COLO829 (cell line): ENCODE data around the gene TMC7.

ENCODE experiments used
- DNase-seq: peaks from one replicate; pipeline ENCODE4 v3.0.0; 2012; ENCODE audit warnings: low spot score

The TMC7 gene

DNA sequence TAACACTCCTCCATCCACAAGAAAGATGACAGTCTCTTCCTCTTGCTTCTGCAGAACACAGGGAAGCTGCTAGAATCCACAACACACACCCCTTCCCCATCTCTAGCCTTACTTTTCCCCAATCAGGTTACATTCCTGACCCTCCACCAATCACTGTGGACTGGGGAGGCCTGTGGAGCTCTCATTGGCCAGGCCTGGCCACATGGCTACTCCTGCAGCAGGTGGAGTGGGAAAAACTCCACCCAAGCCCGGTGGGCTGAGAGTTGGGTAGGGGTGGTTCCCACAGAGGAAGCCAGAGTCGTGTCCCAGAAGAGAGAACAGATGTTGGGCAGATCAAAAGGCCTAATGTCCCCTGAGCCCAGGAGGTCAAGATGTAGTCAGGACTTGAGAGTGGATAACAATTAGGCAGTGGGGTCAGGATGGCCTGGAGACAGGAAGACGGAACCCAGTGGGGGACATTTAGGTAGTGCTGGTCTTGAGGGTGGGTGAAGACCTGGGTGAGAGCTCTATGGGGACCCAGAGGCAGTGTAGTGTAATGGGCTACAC, 105.7 kb downstream of the TMC7 start:
- DNase-seq, result no peak

DNA sequence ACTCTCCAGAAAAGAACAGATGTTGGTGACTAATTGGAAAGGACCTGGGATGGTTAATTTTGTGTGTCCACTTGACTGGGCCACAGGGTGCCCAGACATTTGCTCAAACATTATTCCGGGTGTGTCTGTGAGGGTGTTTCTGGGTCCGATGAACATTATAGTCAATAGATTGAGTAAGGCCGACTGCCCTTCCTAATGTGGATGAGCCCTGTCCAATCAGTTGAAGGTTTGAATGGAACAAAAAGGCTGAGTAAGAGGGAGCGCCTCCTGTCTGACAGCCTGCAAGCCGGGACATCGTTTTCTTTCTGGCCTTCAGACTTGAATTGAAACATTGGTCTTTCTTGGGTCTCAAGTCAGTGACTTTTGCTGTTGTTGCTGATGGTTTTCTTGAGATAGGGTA, 107.2 kb downstream of the TMC7 start:
- DNase-seq, result no peak

DNA sequence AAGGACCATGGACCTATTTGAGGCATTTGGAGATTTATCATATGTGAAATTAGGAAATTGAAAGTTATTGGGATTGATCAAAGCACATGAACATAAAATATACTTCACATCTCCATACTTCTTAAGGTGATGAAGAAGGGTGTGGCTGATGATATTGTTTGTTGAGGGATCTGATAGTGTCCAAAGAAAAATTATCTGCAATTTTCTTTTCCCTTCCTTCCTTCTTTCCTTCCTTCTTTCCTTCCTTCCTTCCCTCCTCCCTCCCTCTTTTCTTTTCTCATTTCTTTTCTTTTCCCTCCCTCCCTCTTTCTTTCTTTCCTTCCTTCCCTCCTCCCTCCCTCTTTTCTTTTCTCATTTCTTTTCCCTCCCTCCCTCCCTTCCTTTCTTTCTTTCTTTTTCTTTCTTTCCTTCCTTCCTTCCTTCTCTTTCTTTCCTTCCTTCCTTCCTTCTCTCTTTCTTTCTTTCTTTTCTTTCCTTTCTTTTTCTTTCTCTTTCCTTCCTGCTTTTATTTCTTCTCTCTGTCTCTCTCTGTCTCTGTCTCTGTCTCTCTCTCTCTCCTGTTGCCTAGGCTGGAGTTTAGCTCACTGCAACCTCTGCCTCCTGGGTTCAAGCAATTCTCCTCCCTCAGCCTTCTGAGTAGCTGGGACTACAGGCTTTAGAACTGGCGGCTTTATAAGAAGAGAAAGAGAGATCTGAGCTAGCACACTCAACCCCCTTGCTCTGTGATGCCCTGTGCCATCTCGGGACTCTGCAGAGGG, 109.1 kb downstream of the TMC7 start:
- DNase-seq, result no peak

DNA sequence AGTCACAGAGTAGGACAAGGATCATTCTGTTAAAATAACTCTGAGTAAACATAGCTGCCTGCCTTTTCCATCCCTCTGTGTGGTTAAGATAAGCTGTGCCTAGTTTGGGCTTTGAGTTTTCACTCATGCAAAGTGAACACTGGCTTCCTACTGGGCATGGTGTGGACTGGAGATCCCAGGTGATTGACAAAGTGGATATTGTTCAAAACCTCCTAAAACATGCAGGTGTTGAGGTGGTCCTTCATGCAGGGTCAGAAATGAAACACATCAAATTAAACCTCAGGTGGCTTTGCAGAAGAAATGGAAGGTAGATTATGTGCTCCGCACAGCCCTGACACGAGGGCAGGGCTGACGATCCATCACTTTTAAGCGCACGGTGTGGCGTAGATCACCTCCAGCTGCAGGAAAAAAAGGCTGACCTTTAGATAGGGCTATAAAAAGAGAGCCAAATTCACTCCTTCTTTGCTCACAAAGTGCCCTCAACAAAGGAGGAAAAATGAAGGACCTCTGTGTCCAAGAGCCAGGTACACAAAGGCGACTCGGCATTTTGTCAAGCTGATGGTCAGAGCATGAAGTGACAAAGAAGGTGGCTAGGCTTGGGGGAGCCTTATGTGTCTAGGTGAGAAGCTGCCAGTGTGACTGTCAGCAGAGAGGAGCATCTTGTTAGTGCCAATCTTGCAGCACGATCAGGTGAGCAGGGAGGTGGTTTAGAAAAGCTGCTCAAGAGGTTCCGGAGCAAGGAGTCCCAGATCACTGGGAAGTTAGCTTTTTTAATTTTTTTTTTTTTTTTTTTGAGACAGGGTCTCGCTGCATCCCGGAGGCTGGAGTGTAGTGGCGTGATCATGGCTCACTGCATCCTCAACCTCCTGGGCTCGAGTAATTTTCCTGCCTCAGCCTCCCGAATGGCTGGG, 110.2 kb downstream of the TMC7 start:
- no peak for DNase-seq

DNA sequence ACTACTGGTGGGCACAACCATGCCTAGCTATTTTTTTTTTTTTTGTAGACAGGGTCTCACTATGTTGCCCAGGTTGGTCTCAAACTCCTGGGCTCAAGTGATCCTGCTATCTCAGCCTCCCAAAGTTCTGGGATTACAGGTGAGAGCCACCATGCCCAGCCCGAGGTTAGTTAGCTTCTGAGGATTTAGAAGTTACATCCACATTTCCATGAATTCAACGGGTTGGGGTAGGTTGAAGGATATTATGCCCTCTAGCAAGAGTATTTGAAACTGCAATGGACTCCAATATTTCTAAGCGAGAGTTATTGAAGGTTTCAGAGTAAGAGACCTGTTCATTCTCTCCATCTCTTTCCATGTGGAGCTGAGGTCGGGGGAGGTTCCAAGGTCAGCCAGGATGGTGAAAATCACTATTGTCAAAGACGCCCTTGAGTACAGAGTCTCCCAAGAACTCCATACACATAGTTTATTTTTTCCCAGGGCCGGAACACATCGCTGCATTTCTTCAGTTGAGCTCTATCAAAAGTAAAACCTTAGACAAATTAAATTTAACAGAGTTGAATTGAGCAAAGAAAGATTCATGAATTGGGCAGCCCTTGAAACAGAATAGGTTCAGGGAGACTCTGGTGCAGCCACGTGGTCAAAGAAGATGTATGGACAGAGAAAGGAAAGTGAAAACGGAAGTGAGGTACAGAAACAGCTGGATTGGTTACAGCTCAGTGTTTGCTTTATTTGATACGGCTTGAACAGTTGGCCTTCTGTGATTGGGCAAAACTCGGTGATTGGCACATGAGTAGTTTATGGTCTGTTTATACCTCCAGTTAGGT, 111.0 kb downstream of the TMC7 start:
- DNase-seq, result no peak

DNA sequence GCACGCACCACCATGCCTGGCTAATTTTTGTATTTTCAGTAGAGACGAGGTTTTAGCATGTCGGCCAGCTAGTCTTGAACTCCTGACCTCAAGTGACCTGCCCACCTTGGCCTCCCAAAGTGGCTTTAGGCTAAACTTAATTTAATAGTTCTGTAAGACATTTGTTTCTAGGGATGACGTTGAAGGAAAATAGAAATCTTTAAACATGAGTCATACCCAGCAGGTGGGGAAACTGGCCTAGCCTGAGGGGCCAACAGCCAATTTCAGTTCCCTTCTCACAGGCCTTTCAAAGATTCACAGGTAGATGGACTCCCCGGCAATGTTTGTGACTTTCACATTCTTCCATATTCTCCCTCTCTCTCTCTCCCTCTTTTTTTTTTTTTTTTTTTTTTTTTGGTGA, 111.9 kb downstream of the TMC7 start:
- DNase-seq, result no peak

DNA sequence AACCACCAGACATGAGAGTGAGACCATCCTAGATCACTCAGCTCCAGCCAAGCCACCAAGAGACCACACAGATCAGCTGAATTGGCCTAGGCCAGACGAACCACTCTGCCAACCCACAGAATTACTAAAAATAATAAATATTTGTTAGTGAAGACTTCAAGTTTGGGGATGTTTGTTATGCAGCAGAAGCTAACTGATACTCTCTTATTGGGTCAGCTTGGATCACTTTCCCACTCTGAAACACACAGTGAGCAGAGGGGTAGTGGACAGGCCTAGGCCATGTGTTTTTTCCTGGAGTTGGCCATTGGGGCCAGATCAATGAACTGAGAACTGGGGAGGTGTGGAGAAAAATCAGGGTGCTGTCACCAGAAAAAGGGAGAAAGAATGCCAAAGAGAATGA, 114.4 kb downstream of the TMC7 start:
- DNase-seq, result no peak

DNA sequence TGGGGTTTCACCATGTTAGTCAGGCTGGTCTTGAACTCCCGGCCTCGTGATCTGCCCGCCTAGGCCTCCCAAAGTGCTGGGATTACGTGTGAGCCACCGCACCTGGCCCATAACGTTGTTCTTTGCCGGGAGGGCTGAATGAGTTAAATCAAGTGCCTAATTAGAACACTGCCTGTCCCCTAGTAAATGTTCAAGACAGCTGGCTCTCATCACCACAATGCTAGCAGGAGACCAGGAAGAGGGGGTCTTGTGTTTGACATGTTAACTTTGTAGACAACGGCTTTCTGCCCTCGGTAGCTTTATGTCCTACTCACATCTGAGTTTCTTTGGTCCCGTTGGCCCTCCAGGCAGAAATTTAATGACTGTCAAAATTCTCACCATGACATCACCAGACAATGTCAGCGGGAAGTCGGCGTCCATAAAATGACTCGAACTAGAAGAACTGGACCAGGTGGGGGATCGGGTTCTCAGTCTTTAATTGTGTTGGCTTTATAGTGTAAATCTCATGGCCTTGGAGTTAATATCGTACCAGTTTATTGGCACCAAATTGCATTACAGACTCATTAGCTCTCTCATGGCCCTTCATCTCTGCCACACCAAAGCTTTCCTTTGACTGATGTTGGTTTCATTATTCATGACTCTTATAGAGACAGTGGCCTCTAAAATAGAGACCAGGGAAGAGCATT, 118.6 kb downstream of the TMC7 start:
- DNase-seq, result no peak

DNA sequence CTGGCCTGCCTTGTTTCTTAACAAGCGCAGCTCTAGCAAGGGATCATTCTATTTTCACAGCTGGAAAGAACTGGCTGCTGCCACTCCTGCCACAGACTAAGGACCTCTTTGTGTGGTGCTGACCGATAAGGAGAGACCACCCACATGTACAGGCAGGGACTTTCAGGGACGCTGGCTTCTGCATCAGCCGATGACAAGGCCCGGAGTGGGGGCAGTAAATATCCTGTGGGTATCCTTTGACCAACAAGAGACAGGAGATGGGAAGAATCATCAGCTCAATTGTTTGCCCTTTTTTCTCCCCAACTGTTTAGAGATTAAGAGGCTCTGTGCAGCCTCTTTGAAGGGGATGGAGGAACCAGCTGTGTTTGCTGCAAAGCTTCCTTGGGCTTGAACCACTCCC, 120.9 kb downstream of the TMC7 start:
- no peak for DNase-seq

DNA sequence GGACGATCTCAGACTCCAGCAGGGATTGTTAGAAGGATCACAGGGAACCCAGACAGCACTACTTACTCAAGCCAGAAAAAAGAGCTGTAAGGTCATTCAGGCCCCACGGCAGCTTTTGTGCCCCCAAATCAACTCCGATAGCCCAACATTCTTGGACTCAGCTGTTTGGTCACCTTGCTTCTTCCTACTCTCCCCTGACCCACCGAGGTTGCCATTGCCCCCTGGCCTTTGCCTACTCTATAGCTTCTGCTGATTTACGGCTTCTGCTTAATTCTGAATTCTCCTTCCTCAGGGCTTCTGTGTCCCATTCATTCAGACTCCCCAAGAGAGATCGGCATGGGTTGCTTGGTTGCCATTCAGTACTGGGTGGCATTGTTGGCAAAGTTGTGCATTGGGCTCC, 121.4 kb downstream of the TMC7 start:
- no peak for DNase-seq

DNA sequence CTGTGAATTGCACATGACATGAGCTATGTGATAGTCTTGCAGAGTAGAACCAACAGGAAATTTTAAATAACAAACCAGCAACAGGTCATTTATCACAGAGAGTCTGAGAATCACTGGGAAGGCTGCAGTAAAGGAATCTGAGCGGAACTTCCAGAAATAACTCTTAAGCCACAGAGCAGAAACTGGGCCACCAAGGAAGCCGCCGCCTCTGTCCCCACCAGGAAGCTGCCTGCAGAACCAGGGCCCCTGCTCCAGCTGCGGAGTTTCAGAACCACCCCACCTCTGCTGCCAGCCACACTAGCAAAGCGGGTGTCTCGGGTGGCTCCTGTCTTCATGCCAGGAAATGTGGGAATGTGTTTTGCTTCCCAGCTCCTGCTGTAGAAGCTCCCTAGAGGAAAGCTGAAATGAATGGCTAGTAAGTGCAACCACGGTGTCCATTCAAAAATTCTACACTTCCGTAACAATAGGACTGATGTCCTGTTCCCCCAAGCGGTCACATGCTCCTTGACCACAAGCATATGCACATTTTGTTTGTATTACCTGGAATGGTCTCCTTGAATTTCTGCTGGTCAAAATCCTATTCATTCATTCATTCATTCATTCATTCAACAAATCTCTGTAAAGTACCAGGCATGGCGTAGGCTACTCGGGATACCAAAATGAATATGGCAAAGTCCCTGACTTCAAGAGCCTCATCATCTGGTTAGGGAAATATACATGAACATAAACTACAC, 122.3 kb downstream of the TMC7 start:
- DNase-seq, result no peak

DNA sequence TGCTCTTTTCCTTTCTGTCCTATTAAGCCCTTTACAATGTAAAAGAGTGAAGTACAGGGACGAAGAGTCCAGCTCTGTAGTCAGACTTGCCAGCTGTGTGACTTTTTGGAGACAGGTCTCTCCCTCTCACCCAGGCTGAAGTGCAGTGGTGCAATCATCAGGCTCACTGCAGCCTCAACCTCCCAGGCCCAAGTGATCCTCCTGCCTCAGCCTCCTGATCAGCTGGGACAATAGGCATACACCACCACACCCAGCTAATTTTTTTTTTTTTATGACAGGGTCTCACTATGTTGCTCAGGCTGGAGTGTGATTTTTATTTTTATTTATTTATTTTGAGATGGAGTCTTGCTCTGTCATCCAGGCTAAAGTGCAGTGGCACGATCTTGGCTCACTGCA, 122.9 kb downstream of the TMC7 start:
- DNase-seq, result no peak

DNA sequence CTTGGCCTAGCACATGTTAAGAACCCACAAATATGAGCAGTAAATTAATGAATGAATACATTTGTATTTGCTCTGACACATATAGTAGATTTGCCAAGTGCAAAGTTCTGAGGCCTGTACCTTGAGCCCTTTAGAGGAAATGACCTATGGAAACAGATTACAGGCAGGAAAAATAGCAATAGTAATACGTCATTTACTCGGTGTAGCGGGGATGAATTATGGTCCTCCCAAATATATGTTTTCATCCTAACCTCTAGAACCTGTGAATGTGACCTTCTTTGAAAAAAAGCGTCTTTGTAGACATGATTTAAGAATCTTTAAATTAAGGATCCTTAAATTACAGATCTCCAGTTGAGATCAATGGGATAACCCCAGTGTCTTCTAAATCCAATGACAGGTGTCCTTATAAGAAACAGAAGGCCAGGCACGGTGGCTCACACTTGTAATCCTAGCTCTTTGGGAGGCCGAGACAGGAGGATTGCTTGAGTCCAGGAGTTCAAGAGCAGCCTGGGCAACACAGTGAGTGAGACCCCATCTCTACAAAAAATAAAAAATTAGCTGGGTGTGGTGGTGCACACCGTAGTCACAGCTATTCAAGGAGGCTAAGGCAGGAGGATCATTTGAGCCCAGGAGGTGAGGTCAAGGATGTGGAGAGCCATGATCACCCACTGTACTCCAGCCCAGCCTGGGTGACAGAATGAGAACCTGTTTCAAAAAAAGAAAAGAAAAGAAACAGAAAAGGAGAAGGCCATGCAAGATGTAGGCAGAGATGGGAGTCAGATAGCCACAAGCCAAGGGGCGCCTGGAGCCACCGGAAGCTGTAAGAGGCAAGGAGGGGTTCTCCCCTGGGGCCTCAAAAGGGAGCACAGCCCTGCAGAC, 124.9 kb downstream of the TMC7 start:
- DNase-seq, result no peak

DNA sequence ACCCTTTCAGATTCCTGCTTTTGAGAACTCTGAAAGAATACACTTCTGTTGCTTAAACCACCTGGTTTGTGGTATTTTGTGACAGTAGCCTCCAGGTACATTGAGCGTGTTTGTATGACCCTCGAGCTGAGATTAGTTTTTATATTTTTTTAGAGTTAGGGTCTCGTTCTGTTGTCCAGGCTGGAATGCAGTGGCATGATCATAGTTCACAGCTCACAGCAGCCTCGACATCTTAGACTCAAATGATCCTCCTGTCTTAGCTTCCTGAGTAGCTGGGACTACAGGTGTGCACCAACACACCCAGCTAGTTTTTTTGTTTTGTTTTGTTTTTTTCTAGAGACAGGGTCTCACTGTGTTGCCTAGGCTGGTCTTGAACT, 125.5 kb downstream of the TMC7 start:
- no peak for DNase-seq

DNA sequence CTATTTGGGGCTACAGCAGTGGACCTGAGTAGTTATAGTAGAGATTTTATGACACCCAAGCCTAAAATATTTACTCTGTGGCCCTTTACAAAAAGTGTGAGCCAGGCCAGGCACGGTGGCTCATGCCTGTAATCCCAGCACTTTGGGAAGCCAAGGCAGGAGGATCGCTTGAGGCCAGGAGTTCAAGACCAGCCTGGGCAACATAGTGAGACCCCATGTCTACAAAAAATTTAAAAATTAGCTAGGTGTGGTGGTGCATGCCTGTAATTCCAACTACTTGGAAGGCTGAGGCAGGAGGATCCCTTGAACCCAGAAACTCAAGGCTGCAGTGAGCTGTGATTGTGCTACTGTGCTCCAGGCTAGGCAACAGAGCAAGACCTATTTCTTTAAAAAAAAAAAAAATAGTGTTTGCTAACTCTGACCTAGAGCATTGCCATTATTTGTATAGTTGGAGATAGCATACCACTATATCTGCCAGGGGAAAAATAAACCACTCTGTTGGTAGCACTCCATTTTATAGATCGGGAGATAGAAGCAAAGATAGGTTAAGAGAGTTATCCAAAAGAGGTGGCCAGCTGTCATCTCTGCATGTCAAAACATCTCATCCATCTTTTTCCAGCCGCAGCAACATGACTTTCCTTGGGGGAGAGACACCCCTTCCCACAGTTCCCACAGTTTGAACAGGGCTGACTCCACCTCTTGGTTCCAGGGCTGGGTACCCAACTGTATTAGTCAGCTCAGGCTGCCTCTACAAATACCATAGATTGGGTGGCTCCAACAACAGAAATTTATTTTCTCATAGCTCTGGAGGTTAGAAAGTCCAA, 127.0 kb downstream of the TMC7 start:
- DNase-seq, result no peak

DNA sequence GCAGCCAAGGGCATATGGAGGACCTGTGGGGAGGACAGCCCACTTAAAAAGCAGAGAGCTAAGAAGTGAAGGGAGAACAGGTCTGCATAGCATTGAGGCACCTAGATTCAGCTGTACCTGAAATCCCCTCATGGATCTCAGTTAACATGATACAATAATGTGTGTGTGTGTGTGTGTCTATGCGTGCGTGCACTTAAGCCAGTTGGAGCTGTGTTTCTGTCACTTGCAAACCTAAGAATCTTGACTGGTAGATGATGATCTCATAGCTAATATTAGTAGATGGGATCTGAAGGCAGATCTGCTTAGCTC, 128.3 kb downstream of the TMC7 start:
- DNase-seq, result no peak
